Stimulated activated CD4-positive, alpha-beta T cell treated with anti-CD3 and anti-CD28 coated beads, Interleukin-12 subunit alpha, Interleukin-12 subunit beta, amount 100 ng/mL, for 48 hours (primary cell): ENCODE data around the gene PKD2.
"Not testable (repeated sequence)": the region's sequence is repeated elsewhere in the genome, so short reads cannot be mapped to it uniquely, and the experiment has no call there.

Source experiments
- DNase-seq, 3 donors: peaks; one replicate each; pipeline ENCODE4 v3.0.0-alpha.2; 2020; ENCODE audit warnings: low read depth in 2 of 3, low spot score in 1 of 3

PKD2 gene

GRCh38 chr4:87985887-87986200 is 21.6 kb upstream of the PKD2 start:
- no peak for DNase-seq

DNA sequence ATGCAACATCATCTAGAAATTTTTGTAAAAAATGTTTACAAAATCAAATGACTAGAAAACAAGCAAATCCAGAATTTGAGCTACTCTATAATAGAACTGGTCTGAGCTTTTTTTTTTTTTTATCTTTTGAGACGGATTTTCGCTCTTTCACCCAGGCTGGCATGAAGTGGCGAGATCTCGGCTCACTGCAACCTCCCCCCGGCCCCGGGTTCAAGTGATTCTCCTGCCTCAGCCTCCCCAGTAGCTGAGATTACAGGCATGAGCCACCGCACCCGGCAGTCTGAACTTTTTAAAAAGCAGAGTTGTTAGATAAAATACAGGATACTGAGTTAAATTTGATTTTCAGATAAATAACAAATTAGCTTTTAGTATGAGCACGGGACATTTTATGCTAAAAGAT is 20.9 kb upstream of the PKD2 start:
- DNase-seq, result no peak

DNA sequence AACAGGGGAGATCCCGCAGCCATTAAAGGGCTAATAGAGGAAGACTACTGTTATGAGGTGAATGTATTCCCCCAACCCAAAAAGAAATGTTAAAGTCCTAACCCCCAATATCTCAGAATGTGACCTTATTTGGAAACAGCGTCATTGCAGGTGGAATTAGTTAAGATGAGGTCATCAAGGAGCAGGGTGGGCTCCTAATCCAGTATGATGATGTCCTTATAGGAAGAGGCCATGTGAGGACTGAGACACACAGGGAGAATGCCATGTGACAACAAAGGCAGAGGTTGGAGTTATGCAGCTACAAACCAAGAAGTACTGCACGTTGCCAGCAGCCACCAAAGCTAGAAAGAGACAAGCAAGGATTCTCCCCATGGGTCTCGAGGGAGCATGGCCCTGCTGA is 17.7 kb upstream of the PKD2 start:
- no peak for DNase-seq

DNA sequence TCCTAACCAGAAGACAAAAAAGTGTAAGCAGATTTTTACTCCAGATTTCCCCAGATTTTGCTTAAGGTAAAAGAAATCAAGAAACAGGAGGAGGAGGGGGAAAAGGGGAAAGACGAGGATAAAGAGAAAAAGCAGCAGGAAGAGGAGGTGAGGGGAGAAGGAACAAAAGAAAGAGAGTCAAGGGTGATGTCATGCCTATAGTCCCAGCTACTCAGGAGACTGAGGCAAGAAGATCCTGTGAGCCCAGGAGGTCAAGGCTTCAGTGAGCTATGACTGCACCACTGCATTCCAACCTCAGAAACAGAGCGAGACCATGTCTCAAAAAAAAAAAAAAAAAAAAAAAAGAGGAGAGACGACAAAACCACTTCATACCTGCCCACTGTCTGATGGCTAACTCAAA is 12.0 kb upstream of the PKD2 start:
- DNase-seq, result no peak

DNA sequence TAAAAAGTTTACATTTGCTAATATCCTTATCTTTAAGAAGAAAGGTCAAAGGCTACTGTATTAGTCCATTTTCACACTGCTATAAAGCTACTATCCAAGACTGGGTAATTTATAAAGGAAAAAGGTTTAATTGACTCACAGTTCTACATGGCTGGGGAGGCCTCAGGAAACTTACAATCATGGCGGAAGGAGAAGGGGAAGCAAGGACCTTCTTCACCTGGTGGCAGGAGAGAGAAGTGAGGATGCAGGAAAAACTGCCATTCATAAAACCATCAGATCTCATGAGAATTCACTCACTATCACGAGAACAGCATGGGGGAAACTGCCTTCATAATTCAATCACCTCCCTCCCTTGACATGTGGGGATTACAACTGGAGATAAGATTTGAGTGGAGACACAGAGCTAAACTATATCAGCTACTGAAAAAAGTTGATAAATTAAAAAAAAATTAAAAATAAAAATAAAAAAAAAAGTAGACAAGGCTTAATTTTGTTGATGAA is 8.2 kb upstream of the PKD2 start:
- not testable (repeated sequence) for DNase-seq

- no peak for DNase-seq
These were observed 5.6 kb upstream of the PKD2 start for GRCh38 chr4:88001871-88002270.

- no peak for DNase-seq
These were observed 4.6 kb upstream of the PKD2 start for GRCh38 chr4:88002786-88003185.

DNA sequence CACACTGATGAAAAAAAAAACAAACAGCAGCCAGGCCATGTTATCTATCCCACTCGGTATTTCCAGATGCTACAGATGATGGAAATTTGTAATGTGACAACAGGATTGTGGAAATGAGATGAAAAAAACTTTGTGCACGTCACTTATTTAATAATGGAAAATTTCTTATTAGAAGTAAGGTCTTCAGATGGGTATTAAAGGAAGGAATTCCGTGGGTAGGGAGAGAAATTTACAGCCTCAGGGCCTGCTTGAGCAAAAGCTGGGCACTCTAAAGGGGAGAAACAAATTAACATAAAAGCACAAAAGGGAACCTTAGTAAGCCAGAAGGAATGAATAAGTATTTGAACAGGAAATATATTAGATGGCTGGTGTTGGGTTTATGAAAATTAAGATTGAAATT is 4.2 kb upstream of the PKD2 start:
- no peak for DNase-seq

DNA sequence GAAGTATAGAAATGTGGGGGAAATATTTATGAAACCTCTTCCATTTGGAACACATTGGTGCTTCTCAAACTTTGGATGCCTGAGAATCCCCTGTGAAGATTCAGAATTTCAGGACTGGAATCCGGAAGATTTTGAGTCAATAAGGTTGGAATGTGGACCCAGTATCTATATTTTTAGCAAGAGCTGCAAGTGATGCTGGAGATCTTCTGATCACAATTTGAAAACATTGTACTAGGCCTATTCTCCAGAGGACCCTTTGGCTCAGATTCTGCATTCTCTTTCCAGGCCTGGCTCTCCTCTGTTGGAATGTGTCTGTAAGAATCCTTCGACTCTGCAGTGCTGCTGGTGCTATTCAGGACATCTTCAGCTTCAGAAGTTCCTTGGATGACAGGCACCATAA is 2.4 kb upstream of the PKD2 start:
- DNase-seq, result no peak

DNA sequence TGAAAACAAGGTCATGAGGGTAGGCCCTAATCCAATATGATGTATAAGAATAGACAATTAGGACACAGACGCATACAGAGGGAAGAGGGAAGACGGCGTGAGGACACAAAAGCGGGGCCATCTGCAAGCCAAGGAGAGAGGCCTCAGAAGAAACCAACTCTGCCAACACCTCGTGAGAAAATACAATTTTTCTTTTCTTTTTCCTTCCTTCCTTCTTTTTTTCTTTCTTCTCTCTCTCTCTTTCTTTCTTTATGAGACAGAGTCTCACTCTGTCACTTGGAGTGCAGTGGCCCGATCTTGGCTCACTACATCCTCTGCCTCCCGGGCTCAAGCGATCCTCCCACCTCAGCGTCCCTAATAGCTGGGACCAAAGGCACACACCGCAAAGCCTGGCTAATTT is 1.5 kb upstream of the PKD2 start:
- no peak for DNase-seq

DNA sequence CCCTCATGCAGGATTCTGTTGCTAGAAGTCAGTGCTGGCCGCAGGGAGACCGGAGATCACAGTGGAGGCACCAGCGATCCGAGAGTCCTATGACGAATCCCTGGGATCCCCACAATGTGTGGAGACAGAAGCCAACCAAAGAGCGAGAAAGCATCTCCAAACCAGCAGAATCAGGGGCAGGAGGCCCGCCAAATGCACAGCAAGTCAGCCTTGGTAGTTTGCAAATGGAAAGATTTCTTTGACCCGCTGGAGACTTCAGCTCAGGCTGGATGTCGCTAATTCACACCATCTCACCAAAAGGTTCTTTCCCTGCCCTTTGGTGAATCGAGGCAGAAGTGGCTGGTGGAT is 505 bp upstream of the PKD2 start:
- DNase-seq, result no peak

DNA sequence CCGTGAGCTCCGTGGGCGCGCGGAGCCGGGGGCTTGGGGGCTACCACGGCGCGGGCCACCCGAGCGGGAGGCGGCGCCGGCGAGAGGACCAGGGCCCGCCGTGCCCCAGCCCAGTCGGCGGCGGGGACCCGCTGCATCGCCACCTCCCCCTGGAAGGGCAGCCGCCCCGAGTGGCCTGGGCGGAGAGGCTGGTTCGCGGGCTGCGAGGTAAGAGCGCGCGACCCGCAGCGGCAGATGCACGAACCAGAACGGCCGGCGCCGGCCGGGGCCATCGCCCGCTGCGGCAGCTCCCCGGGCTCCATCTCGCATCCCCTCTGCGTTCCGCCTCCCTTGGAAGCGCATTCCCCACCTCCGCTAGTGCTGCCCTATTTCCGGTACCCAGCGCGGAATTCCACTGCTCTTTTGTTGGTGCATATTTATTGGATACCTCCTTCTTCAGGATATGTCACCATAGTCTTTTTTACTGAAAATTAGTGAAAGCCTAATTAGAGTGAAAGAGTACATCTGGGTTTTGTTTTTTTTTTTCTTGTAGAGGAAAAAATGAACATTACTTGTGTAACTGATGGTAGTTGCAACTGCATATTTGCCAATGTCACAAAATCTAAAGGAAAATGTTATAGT is 797 bp downstream of the PKD2 start:
- no peak for DNase-seq

- DNase-seq, result no peak
These were observed 1.3 kb downstream of the PKD2 start for GRCh38 chr4:88008743-88009171.

GRCh38 chr4:88009871-88010270 is 2.4 kb downstream of the PKD2 start:
- DNase-seq, result no peak

- DNase-seq, result no peak
These were observed 3.5 kb downstream of the PKD2 start for GRCh38 chr4:88010966-88011365.

DNA sequence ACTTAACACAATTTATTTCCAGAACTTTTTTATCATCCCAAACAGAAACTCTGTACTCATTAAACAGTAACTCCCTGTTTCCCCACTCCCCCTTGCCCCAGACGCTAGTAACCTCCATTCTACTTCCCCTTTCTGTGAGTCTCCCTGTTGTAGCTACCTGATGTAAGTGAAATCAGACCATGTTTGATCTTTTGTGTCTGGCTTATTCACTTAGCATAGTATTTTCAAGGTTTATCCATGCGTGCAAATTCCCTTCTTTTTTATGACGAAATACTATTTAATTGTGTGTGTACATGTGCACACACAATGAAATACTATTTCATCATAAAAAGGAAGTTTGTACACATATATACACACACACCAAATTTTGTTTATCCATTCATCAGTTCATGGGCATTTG is 5.2 kb downstream of the PKD2 start:
- no peak for DNase-seq

- DNase-seq, result no peak
These were observed 7.0 kb downstream of the PKD2 start for GRCh38 chr4:88014386-88014905.

DNA sequence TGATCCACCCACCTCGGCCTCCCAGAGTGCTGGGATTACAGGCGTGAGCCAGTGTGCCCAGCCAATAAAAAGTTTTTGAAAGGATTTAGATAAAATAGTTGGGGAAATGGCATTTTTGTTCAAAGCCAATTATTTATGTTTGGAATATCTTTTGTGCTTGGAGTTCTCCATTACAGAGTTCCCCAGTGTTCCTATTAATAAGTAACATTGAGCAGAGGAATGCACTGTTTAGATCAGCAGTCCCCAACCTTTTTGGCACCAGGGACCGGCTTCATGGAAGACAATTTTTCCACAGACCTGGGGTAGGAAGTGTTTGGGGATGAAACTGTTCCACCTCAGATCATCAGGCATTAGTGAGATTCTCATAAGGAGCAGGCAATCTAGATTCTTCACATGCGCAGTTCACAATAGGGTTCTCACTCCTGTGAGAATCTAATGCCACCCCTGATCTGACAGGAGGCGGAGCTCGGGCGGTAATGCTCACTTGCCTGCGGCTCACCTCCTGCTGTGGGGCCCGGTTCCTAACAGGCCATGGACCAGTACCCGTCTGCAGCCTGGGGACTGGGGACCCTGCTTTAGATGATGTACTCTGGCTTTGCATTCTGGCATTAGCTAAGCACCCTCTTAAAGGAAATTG is 8.3 kb downstream of the PKD2 start:
- DNase-seq, result no peak

- DNase-seq, result no peak
These were observed 10.3 kb downstream of the PKD2 start for GRCh38 chr4:88017516-88018297.

DNA sequence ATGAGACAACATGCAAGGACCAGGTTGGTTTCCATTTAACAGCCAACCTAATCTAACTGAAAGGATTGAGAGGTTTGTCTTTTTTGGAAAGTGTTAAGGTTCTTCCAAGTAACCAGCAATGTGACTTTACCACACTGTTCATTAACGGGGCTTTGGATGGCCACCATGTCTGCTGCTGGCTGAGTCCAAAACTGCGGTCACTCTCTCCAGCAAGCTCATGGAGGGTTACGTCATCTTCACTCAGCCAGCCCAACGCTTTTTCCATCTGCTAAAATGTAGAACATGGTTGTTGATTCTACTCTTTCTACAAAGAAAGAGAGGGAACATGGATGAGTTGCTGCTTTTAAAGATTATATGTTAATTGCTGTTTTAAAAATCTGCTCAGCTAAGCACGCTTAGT is 11.0 kb downstream of the PKD2 start:
- no peak for DNase-seq

- no peak for DNase-seq
These were observed 14.4 kb downstream of the PKD2 start for GRCh38 chr4:88021824-88022223.

GRCh38 chr4:88022289-88022688 is 14.9 kb downstream of the PKD2 start:
- DNase-seq, result no peak
